HG02973 (cell line): ENCODE data around the gene LRWD1.
"Not testable (repeated sequence)": the region's sequence is repeated elsewhere in the genome, so short reads cannot be mapped to it uniquely, and the experiment has no call there.

ENCODE experiments used
- ATAC-seq: cut with Tn5 transposase; IDR thresholded peaks from one replicate; pipeline ENCODE4 v1.9.1; 2021; ENCODE audit warnings: moderate library complexity; ENCODE audit not compliant: unreplicated experiment

The LRWD1 gene

GRCh38 chr7:102467581-102468477 is 3.0 kb downstream of the LRWD1 start:
- no peak for ATAC-seq

- no peak for ATAC-seq
These were observed 3.9 kb downstream of the LRWD1 start for GRCh38 chr7:102468478-102469350.

- no peak for ATAC-seq
These were observed 4.7 kb downstream of the LRWD1 start for GRCh38 chr7:102469351-102469971.

- ATAC-seq: no peak
These were observed 5.4 kb downstream of the LRWD1 start for GRCh38 chr7:102469972-102470825.

GRCh38 chr7:102471791-102472125 is 7.0 kb downstream of the LRWD1 start:
- no peak for ATAC-seq

- ATAC-seq: no peak
These were observed 7.6 kb downstream of the LRWD1 start for GRCh38 chr7:102472126-102473041.

- no peak for ATAC-seq
These were observed 8.6 kb downstream of the LRWD1 start for GRCh38 chr7:102473271-102473991.

- ATAC-seq: not testable (repeated sequence)
These were observed 9.3 kb downstream of the LRWD1 start for GRCh38 chr7:102474116-102474515.

- ATAC-seq: not testable (repeated sequence)
These were observed 10.1 kb downstream of the LRWD1 start for GRCh38 chr7:102474736-102475435.

- ATAC-seq: peak; percentile 61
These were observed 13.8 kb downstream of the LRWD1 start, which contains the start of gene POLR2J for GRCh38 chr7:102478314-102479208. TSS of gene POLR2J (minus strand) at chr7:102478922. CDS start at chr7:102478860, 62 bp downstream.

GRCh38 chr7:102479209-102479584 is 14.4 kb downstream of the LRWD1 start:
- peak; percentile 30 for ATAC-seq

- ATAC-seq: not testable (repeated sequence)
These were observed 15.3 kb downstream of the LRWD1 start for GRCh38 chr7:102479982-102480637.

GRCh38 chr7:102481962-102482361 is 17.2 kb downstream of the LRWD1 start:
- not testable (repeated sequence) for ATAC-seq

- not testable (repeated sequence) for ATAC-seq
These were observed 19.5 kb downstream of the LRWD1 start for GRCh38 chr7:102484317-102484716.

- ATAC-seq: peak; percentile 40
These were observed 25.8 kb downstream of the LRWD1 start for GRCh38 chr7:102490529-102491075.
